Measurements from ENCODE around the gene ZNF619.
A peak's percentile ranks its signal among the peaks of the same experiment; 100 is the strongest.

Gene ZNF619

GRCh38 chr3:40476478-40477470 lies at the start of gene ZNF619:
ZNF619 (plus strand) TSS chr3:40477122; CDS start chr3:40477980, 858 bp downstream.
- Mint-ChIP-seq H3K4me1 (ENCODE audit: low read depth) (peaks cover 21% of the 10 kb centered on the region), H3K36me3 (peaks cover 12% of the 10 kb centered on the region), H3K4me3 (peak within 1 kb of the TSS; percentile 90), H3K27me3 (no peaks in the 10 kb centered on the region), H3K27ac (peak within 1 kb of the TSS; percentile 90), H3K9me3 (ENCODE audit: low read depth) (no peaks in the 10 kb centered on the region)

GRCh38 chr3:40432793-40433192 lies 44.1 kb upstream of the ZNF619 start:
- Mint-ChIP-seq H3K9me3 (ENCODE audit: low read depth) (no peaks in the 10 kb centered on the region), H3K36me3 (peaks cover 17% of the 10 kb centered on the region), H3K4me3 (no peak overlapping the region), H3K27me3 (no peaks in the 10 kb centered on the region), H3K4me1 (ENCODE audit: low read depth) (no peaks in the 10 kb centered on the region), H3K27ac (no peak overlapping the region)

GRCh38 chr3:40437889-40438288 lies 39.0 kb upstream of the ZNF619 start:
- no peaks in the 10 kb centered on the region for H3K4me1 Mint-ChIP-seq (ENCODE audit: low read depth)

GRCh38 chr3:40445062-40445461 lies 31.9 kb upstream of the ZNF619 start:
- Mint-ChIP-seq H3K4me3 (no peak overlapping the region), H3K36me3 (peaks cover 16% of the 10 kb centered on the region), H3K9me3 (ENCODE audit: low read depth) (peaks cover 4% of the 10 kb centered on the region), H3K4me1 (ENCODE audit: low read depth) (no peaks in the 10 kb centered on the region), H3K27me3 (no peaks in the 10 kb centered on the region), H3K27ac (no peak overlapping the region)

More at GRCh38 chr3:40437889-40438288, 39.0 kb upstream of the ZNF619 start:
- Mint-ChIP-seq H3K27ac (no peak overlapping the region), H3K4me3 (no peak overlapping the region), H3K9me3 (ENCODE audit: low read depth) (peaks cover 4% of the 10 kb centered on the region), H3K27me3 (no peaks in the 10 kb centered on the region), H3K36me3 (peaks cover 13% of the 10 kb centered on the region)

GRCh38 chr3:40445880-40446279 lies 31.0 kb upstream of the ZNF619 start:
- peaks cover 13% of the 10 kb centered on the region for H3K36me3 Mint-ChIP-seq
- H3K9me3 Mint-ChIP-seq (ENCODE audit: low read depth) = no peaks in the 10 kb centered on the region
- H3K4me1 Mint-ChIP-seq (ENCODE audit: low read depth) = no peaks in the 10 kb centered on the region
- H3K27ac Mint-ChIP-seq = no peak overlapping the region
- no peak overlapping the region for H3K4me3 Mint-ChIP-seq
- H3K27me3 Mint-ChIP-seq = no peaks in the 10 kb centered on the region

- Mint-ChIP-seq H3K36me3 (peaks cover 9% of the 10 kb centered on the region), H3K27ac (no peak overlapping the region), H3K4me3 (no peak overlapping the region), H3K27me3 (no peaks in the 10 kb centered on the region), H3K4me1 (ENCODE audit: low read depth) (peaks cover 20% of the 10 kb centered on the region), H3K9me3 (ENCODE audit: low read depth) (no peaks in the 10 kb centered on the region)
These were observed 26.5 kb upstream of the ZNF619 start for GRCh38 chr3:40450438-40450837.

- H3K36me3 Mint-ChIP-seq = peaks cover 3% of the 10 kb centered on the region
- no peaks in the 10 kb centered on the region for H3K27me3 Mint-ChIP-seq
- H3K4me3 Mint-ChIP-seq = peak overlapping the region; percentile 95
- H3K4me1 Mint-ChIP-seq (ENCODE audit: low read depth) = peaks cover 23% of the 10 kb centered on the region
- no peak overlapping the region for H3K27ac Mint-ChIP-seq
- no peaks in the 10 kb centered on the region for H3K9me3 Mint-ChIP-seq (ENCODE audit: low read depth)
These were observed 25.4 kb upstream of the ZNF619 start for GRCh38 chr3:40451551-40451950.

- Mint-ChIP-seq H3K27me3 (no peaks in the 10 kb centered on the region), H3K4me1 (ENCODE audit: low read depth) (peaks cover 25% of the 10 kb centered on the region), H3K27ac (peak overlapping the region; percentile 94), H3K4me3 (peak overlapping the region; percentile 95), H3K9me3 (ENCODE audit: low read depth) (no peaks in the 10 kb centered on the region), H3K36me3 (peaks cover 3% of the 10 kb centered on the region)
These were observed 24.9 kb upstream of the ZNF619 start for GRCh38 chr3:40452057-40452456.

- peaks cover 25% of the 10 kb centered on the region for H3K4me1 Mint-ChIP-seq (ENCODE audit: low read depth)
- H3K4me3 Mint-ChIP-seq = peak overlapping the region; percentile 95
- peak overlapping the region; percentile 94 for H3K27ac Mint-ChIP-seq
- peaks cover 1% of the 10 kb centered on the region for H3K36me3 Mint-ChIP-seq
- no peaks in the 10 kb centered on the region for H3K9me3 Mint-ChIP-seq (ENCODE audit: low read depth)
- no peaks in the 10 kb centered on the region for H3K27me3 Mint-ChIP-seq
These were observed 24.4 kb upstream of the ZNF619 start for GRCh38 chr3:40452562-40452875.

- no peaks in the 10 kb centered on the region for H3K27me3 Mint-ChIP-seq
- H3K4me1 Mint-ChIP-seq (ENCODE audit: low read depth) = peaks cover 29% of the 10 kb centered on the region
- peak overlapping the region; percentile 94 for H3K27ac Mint-ChIP-seq
- H3K4me3 Mint-ChIP-seq = peak overlapping the region; percentile 95
- no peaks in the 10 kb centered on the region for H3K9me3 Mint-ChIP-seq (ENCODE audit: low read depth)
- H3K36me3 Mint-ChIP-seq = peaks cover 5% of the 10 kb centered on the region
These were observed 23.8 kb upstream of the ZNF619 start for GRCh38 chr3:40452876-40453730.

GRCh38 chr3:40453933-40454332 lies 23.0 kb upstream of the ZNF619 start:
- peaks cover 36% of the 10 kb centered on the region for H3K4me1 Mint-ChIP-seq (ENCODE audit: low read depth)
- no peaks in the 10 kb centered on the region for H3K27me3 Mint-ChIP-seq
- H3K36me3 Mint-ChIP-seq = peaks cover 10% of the 10 kb centered on the region
- peak overlapping the region; percentile 99 for H3K4me3 Mint-ChIP-seq
- H3K27ac Mint-ChIP-seq = no peak overlapping the region
- H3K9me3 Mint-ChIP-seq (ENCODE audit: low read depth) = no peaks in the 10 kb centered on the region

GRCh38 chr3:40455328-40455727 lies 21.6 kb upstream of the ZNF619 start:
- Mint-ChIP-seq H3K4me1 (ENCODE audit: low read depth) (peaks cover 47% of the 10 kb centered on the region), H3K9me3 (ENCODE audit: low read depth) (no peaks in the 10 kb centered on the region), H3K36me3 (peaks cover 12% of the 10 kb centered on the region), H3K27ac (no peak overlapping the region), H3K4me3 (peak overlapping the region; percentile 99), H3K27me3 (no peaks in the 10 kb centered on the region)

- peak overlapping the region; percentile 98 for H3K27ac Mint-ChIP-seq
- H3K36me3 Mint-ChIP-seq = peaks cover 16% of the 10 kb centered on the region
- H3K4me1 Mint-ChIP-seq (ENCODE audit: low read depth) = peaks cover 54% of the 10 kb centered on the region
- H3K27me3 Mint-ChIP-seq = no peaks in the 10 kb centered on the region
- H3K9me3 Mint-ChIP-seq (ENCODE audit: low read depth) = no peaks in the 10 kb centered on the region
- peak overlapping the region; percentile 99 for H3K4me3 Mint-ChIP-seq
These were observed 20.5 kb upstream of the ZNF619 start for GRCh38 chr3:40456279-40456939.

GRCh38 chr3:40456940-40457823 lies 19.7 kb upstream of the ZNF619 start, which contains the start of gene RPL14:
RPL14 (plus strand) TSS chr3:40457339; CDS start chr3:40457472, 133 bp downstream.
- Mint-ChIP-seq H3K4me3 (peak within 1 kb of the TSS; percentile 99), H3K27me3 (no peaks in the 10 kb centered on the region), H3K9me3 (ENCODE audit: low read depth) (no peaks in the 10 kb centered on the region), H3K27ac (peak within 1 kb of the TSS; percentile 99), H3K4me1 (ENCODE audit: low read depth) (peaks cover 58% of the 10 kb centered on the region), H3K36me3 (peaks cover 21% of the 10 kb centered on the region)
